T-cell (primary cell): ENCODE results near the gene RNU5B-1. TPM values are rescaled to one million over a fixed set of nuclear protein-coding genes. Genes with fewer than 3 reads are reported as not detected.
"Not testable (repeated sequence)": the region's sequence is repeated elsewhere in the genome, so short reads cannot be mapped to it uniquely, and the experiment has no call there.

ENCODE experiments used
- ATAC-seq, 4 experiments: fragments of 200-7000 bp in 3 of 4; fragments of 150-1000 bp in 1 of 4; cut with Tn5 transposase; replicated peaks in 1 of 4; 1 replicate in 3 of 4; 2 replicates in 1 of 4; pipeline ENCODE4 v1.10.0; 2021; ENCODE audit warnings: moderate library complexity in 3 of 4, mild to moderate bottlenecking in 2 of 4, moderate number of reproducible peaks in 1 of 4
- CTCF ChIA-PET, 2 donors: fragments of 300-600 bp; sonication (Branson Sonifier 250); formaldehyde crosslinking; loops; one replicate each; lab custom pipeline; 2022; ENCODE audit warnings: antibody characterized with exemption in 2 of 2; lab: Charles Lee
- POLR2A ChIA-PET, 2 donors: fragments of 300-600 bp; sonication (Branson Sonifier 250); formaldehyde crosslinking; loops; one replicate each; lab custom pipeline; 2022; ENCODE audit warnings: antibody characterized with exemption in 2 of 2; lab: Charles Lee
- DNase-seq, 35 experiments: peaks; one replicate each; pipeline versions ENCODE4 v3.0.0 to v3.0.0-alpha.2; 2013 to 2023
- H3K27ac ChIP-seq: one replicate; pipeline ENCODE4 v1.5.1; 2013; ENCODE audit warnings: low read length
- H3K27me3 ChIP-seq, 2 experiments: replicated peaks in 1 of 2; 1 replicate in 1 of 2; 2 replicates in 1 of 2; pipeline versions ENCODE4 v1.6.1 to v1.7.0; 2013; ENCODE audit warnings: low read length in 1 of 2, mixed read lengths in 1 of 2; ENCODE audit not compliant: control insufficient read depth in 2 of 2, insufficient read depth in 2 of 2; ENCODE audit errors: extremely low read depth in 1 of 2
- H3K36me3 ChIP-seq, 2 donors: 1 replicate in 1 of 2; 2 replicates in 1 of 2; pipeline versions ENCODE4 v1.6.1 to v1.7.0; 2013; ENCODE audit warnings: low read length in 1 of 2; ENCODE audit not compliant: control insufficient read depth in 2 of 2, insufficient read depth in 1 of 2; ENCODE audit errors: extremely low read depth in 1 of 2
- H3K4me1 ChIP-seq, 2 experiments: 1 replicate in 1 of 2; 2 replicates in 1 of 2; pipeline versions ENCODE4 v1.6.1 to v1.7.0; 2013; ENCODE audit warnings: low read length in 2 of 2, mixed read lengths in 1 of 2; ENCODE audit not compliant: insufficient read depth in 2 of 2, control insufficient read depth in 1 of 2; ENCODE audit errors: extremely low read depth in 1 of 2
- H3K4me3 ChIP-seq, 2 donors: 1 replicate in 1 of 2; 2 replicates in 1 of 2; pipeline versions ENCODE4 v1.5.1 to v1.7.0; 2013; ENCODE audit warnings: mild to moderate bottlenecking in 2 of 2, low read length in 1 of 2, moderate library complexity in 1 of 2; ENCODE audit not compliant: control insufficient read depth in 1 of 2; ENCODE audit errors: extremely low read depth in 1 of 2
- H3K9me3 ChIP-seq: 2 replicates; pipeline ENCODE4 v1.7.0; 2013
- H3K27ac Mint-ChIP-seq, 2 donors: one replicate each; pipeline ENCODE4 v1.8.0; 2020 to 2021; ENCODE audit warnings: mild to moderate bottlenecking in 2 of 2, mixed read lengths in 2 of 2
- H3K27me3 Mint-ChIP-seq, 2 donors: one replicate each; pipeline ENCODE4 v1.8.0; 2021 to 2022; ENCODE audit warnings: mixed read lengths in 2 of 2
- H3K36me3 Mint-ChIP-seq: one replicate; pipeline ENCODE4 v1.8.0; 2021; ENCODE audit warnings: mixed read lengths
- H3K4me1 Mint-ChIP-seq, 3 donors: one replicate each; pipeline ENCODE4 v1.8.0; 2020 to 2022; ENCODE audit warnings: mixed read lengths in 3 of 3, mild to moderate bottlenecking in 1 of 3
- H3K4me3 Mint-ChIP-seq, 3 donors: one replicate each; pipeline ENCODE4 v1.8.0; 2020 to 2022; ENCODE audit warnings: mild to moderate bottlenecking in 3 of 3, mixed read lengths in 3 of 3, moderate library complexity in 3 of 3
- H3K9me3 Mint-ChIP-seq, 3 donors: one replicate each; pipeline ENCODE4 v1.8.0; 2020 to 2022; ENCODE audit warnings: mixed read lengths in 3 of 3
- WGBS: methylation state at CpG from one replicate; pipeline ENCODE4 v1.1.5; 2013; ENCODE audit warnings: missing lambda C conversion rate; ENCODE audit not compliant: insufficient coverage; 5-methylcytosine and 5-hydroxymethylcytosine counted together
- total RNA-seq, 35 experiments: library from RNA in 6 of 35; stranded (reverse) in 6 of 35; fragments of 120-200 nt in 1 of 35; gene quantifications; one replicate each; pipeline versions ENCODE4 v1.2.1 to v1.2.4 and lab custom pipeline; 2013 to 2026

The RNU5B-1 gene
- total RNA-seq, 5 donors from 2014 or later (not counting 1 experiment from before 2014, with no cell fraction given): 27.0 to 34.4 (median 32.6) TPM; not detected in 2

- no peaks in the 10 kb centered on the region for H3K4me1 ChIP-seq
- no peaks in the 10 kb centered on the region for H3K36me3 ChIP-seq
- ATAC-seq: no peak
- ChIA-PET CTCF (interaction anchor here in 1 of 2 donors (0.6 kb wide), 1 partner anchor 586 kb away, joined by 7 read pairs; no protein-coding TSS in a partner anchor), POLR2A (no interaction called here)
- WGBS: 84% methylated on average over 7 of the region's 9 CpGs
- H3K4me1 Mint-ChIP-seq: peaks cover 0 to 2% (median 0%) of the 10 kb centered on the region in 3 donors
- H3K27ac ChIP-seq: no peak overlapping the region
- H3K4me3 Mint-ChIP-seq: no peak overlapping the region
- peaks cover 13 to 24% of the 10 kb centered on the region in 2 donors for H3K27me3 Mint-ChIP-seq
- no peak overlapping the region for H3K27ac Mint-ChIP-seq
- H3K9me3 Mint-ChIP-seq: no peaks in the 10 kb centered on the region
- peaks cover 0 to 29% of the 10 kb centered on the region in 2 experiments for H3K27me3 ChIP-seq
- H3K9me3 ChIP-seq: no peaks in the 10 kb centered on the region
- DNase-seq: no peak
- H3K4me3 ChIP-seq: no peak overlapping the region
- no peaks in the 10 kb centered on the region for H3K36me3 Mint-ChIP-seq
Measured at GRCh38 chr15:65342493-65342892, 38.0 kb downstream of the RNU5B-1 start.

- H3K27ac ChIP-seq: no peak overlapping the region
- DNase-seq (no peak), ATAC-seq (no peak)
- Mint-ChIP-seq H3K36me3 (no peaks in the 10 kb centered on the region), H3K27me3 (peaks cover 13 to 26% of the 10 kb centered on the region in 2 donors), H3K9me3 (no peaks in the 10 kb centered on the region), H3K27ac (no peak overlapping the region), H3K4me1 (peaks cover 0 to 2% (median 0%) of the 10 kb centered on the region in 3 donors), H3K4me3 (no peak overlapping the region)
- H3K4me3 ChIP-seq: no peak overlapping the region
- WGBS: 100% methylated on average over 4 of the region's 10 CpGs
- H3K9me3 ChIP-seq: no peaks in the 10 kb centered on the region
- H3K27me3 ChIP-seq: peaks cover 0 to 25% of the 10 kb centered on the region in 2 experiments
- H3K36me3 ChIP-seq: no peaks in the 10 kb centered on the region
- ChIA-PET CTCF (no interaction called here), POLR2A (no interaction called here)
- no peaks in the 10 kb centered on the region for H3K4me1 ChIP-seq
Measured at GRCh38 chr15:65343374-65343981, 39.0 kb downstream of the RNU5B-1 start.

- CTCF ChIA-PET: no interaction called here
- no peaks in the 10 kb centered on the region for H3K4me1 ChIP-seq
- no peaks in the 10 kb centered on the region for H3K9me3 ChIP-seq
- H3K36me3 ChIP-seq: no peaks in the 10 kb centered on the region
- 57% methylated on average over 1 of the region's 8 CpGs for WGBS
- H3K9me3 Mint-ChIP-seq: no peaks in the 10 kb centered on the region
- no peak for DNase-seq
- no peak overlapping the region for H3K27ac ChIP-seq
- H3K4me1 Mint-ChIP-seq: peaks cover 0 to 2% (median 0%) of the 10 kb centered on the region in 3 donors
- no peak overlapping the region for H3K27ac Mint-ChIP-seq
- no peak overlapping the region for H3K4me3 ChIP-seq
- POLR2A ChIA-PET: no interaction called here
- H3K27me3 Mint-ChIP-seq: peaks cover 20 to 28% of the 10 kb centered on the region in 2 donors
- H3K4me3 Mint-ChIP-seq: no peak overlapping the region
- peaks cover 0 to 25% of the 10 kb centered on the region in 2 experiments for H3K27me3 ChIP-seq
- no peaks in the 10 kb centered on the region for H3K36me3 Mint-ChIP-seq
- ATAC-seq: no peak
Measured at GRCh38 chr15:65344214-65344913, 39.9 kb downstream of the RNU5B-1 start.

GRCh38 chr15:65344914-65345275, 40.4 kb downstream of the RNU5B-1 start:
- Histone ChIP-seq H3K4me3 (no peak overlapping the region), H3K9me3 (no peaks in the 10 kb centered on the region), H3K27me3 (peaks cover 0 to 22% of the 10 kb centered on the region in 2 experiments), H3K36me3 (no peaks in the 10 kb centered on the region), H3K4me1 (no peaks in the 10 kb centered on the region), H3K27ac (no peak overlapping the region)
- 67% methylated on average over 1 of the region's 2 CpGs for WGBS
- H3K4me1 Mint-ChIP-seq: no peaks in the 10 kb centered on the region
- CTCF ChIA-PET: no interaction called here
- no peaks in the 10 kb centered on the region for H3K9me3 Mint-ChIP-seq
- peaks cover 22 to 30% of the 10 kb centered on the region in 2 donors for H3K27me3 Mint-ChIP-seq
- POLR2A ChIA-PET: no interaction called here
- no peak overlapping the region for H3K4me3 Mint-ChIP-seq
- ATAC-seq (no peak), DNase-seq (no peak)
- H3K36me3 Mint-ChIP-seq: no peaks in the 10 kb centered on the region
- no peak overlapping the region for H3K27ac Mint-ChIP-seq

GRCh38 chr15:65346856-65347598, 42.5 kb downstream of the RNU5B-1 start:
- peaks cover 0 to 3% (median 0%) of the 10 kb centered on the region in 3 donors for H3K9me3 Mint-ChIP-seq
- no peak overlapping the region for H3K4me3 ChIP-seq
- no peak overlapping the region for H3K4me3 Mint-ChIP-seq
- ATAC-seq: no peak
- H3K27ac ChIP-seq: no peak overlapping the region
- ChIA-PET POLR2A (no interaction called here), CTCF (no interaction called here)
- no peaks in the 10 kb centered on the region for H3K36me3 ChIP-seq
- no peaks in the 10 kb centered on the region for H3K4me1 Mint-ChIP-seq
- H3K27ac Mint-ChIP-seq: no peak overlapping the region
- H3K9me3 ChIP-seq: no peaks in the 10 kb centered on the region
- no peaks in the 10 kb centered on the region for H3K4me1 ChIP-seq
- peaks cover 20 to 29% of the 10 kb centered on the region in 2 donors for H3K27me3 Mint-ChIP-seq
- WGBS: no CpG with 5 or more reads among the region's 6 CpGs
- peaks cover 0 to 24% of the 10 kb centered on the region in 2 experiments for H3K27me3 ChIP-seq
- no peak for DNase-seq
- H3K36me3 Mint-ChIP-seq: no peaks in the 10 kb centered on the region

GRCh38 chr15:65347756-65348155, 43.3 kb downstream of the RNU5B-1 start:
- H3K4me3 Mint-ChIP-seq, DNase-seq, H3K4me3 ChIP-seq, ATAC-seq, H3K36me3 ChIP-seq, H3K9me3 ChIP-seq, H3K9me3 Mint-ChIP-seq, CTCF ChIA-PET, H3K4me1 Mint-ChIP-seq, H3K4me1 ChIP-seq, H3K27ac Mint-ChIP-seq, H3K27ac ChIP-seq, POLR2A ChIA-PET, H3K36me3 Mint-ChIP-seq: not testable (repeated sequence)
- WGBS: 85% methylated on average over 4 of the region's 8 CpGs
- H3K27me3 ChIP-seq: peaks cover 0 to 21% of the 10 kb centered on the region in 2 experiments
- peaks cover 21 to 34% of the 10 kb centered on the region in 2 donors for H3K27me3 Mint-ChIP-seq
